A673 (cell line): ENCODE results near the gene NRXN3.

Experiments used
- CTCF ChIP-seq: fragments of 300-800, 200-600 bp; sonication (generic); conservative IDR thresholded peaks from 2 replicates; pipeline ENCODE4 v1.5.1; 2017; ENCODE audit warnings: low read depth, mild to moderate bottlenecking, antibody characterized with exemption, low read length, moderate library complexity, mixed read lengths
- EZH2 ChIP-seq: fragments of 200-600 bp; sonication (generic); IDR thresholded peaks from 2 replicates; pipeline ENCODE4 v1.6.1; 2017; ENCODE audit warnings: borderline replicate concordance, low read depth, mild to moderate bottlenecking, mixed read lengths, antibody characterized with exemption, low read length; ENCODE audit not compliant: poor library complexity, severe bottlenecking

DNA sequence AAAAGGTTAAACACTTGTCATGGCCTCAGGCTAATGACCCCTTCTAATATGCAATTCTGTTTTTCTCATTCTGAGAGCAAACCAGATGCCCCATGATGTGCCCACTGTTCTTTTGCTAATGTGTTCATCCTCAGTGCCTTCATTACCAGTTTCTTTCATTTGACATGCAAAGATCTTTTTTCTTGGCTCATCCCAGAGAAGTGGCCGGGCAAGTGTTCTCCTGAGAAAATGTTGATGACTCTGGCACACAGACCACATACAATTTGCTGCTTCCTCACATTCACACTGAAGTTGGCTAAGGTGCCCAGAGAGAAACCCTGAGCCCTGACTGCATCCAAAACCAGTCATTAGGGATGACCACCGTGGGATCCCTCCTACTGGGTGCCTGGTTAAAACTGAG is 1207.8 kb downstream of the NRXN3 start:
- TF ChIP-seq CTCF (no peak), EZH2 (no peak)
